Measurements from ENCODE around the gene LMAN1L.

DNA sequence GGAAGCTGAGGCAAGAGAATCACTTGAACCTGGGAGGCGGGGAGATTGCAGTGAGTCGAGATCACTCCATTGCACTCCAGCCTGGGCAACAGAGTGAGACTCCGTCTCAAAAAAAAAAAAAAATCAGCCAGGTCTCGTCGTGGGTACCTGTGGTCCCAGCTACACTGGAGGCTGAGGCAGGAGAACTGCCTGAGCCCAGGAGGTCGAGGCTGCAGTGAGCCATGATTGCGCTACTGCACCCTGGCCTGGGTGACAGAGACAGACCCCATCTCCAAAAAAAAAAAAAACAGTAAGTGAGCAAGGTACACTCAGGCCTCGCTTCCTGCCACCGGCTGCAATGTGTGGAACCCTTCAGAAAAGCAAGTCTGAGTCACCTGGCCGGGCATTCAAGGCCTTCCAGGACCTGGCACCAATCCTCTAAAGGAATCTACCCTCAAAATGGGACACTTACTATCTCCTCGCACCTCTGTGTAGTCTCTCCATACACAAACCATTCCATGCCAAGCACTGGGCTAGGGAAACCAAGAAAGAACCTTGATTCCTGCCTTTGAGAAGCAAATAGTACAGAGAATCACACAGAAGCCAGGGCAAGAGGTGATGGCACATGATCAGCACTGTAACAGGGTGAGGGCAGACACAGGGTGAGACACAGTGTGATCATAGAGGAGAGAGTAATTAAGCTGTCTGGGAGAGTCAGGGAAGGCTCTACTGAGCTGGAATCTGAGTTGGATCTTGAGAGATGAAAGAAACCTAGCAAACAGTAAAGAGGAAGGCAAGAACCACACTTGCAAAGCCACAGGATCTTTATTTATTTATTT, 50.8 kb downstream of the LMAN1L start:
- no peak for TF ChIP-seq EZH2phosphoT487 (IDR thresholded peaks at IDR 0.05; ENCODE audit: borderline replicate concordance, low read depth, low read length)
- TF ChIP-seq, protein P1, sequence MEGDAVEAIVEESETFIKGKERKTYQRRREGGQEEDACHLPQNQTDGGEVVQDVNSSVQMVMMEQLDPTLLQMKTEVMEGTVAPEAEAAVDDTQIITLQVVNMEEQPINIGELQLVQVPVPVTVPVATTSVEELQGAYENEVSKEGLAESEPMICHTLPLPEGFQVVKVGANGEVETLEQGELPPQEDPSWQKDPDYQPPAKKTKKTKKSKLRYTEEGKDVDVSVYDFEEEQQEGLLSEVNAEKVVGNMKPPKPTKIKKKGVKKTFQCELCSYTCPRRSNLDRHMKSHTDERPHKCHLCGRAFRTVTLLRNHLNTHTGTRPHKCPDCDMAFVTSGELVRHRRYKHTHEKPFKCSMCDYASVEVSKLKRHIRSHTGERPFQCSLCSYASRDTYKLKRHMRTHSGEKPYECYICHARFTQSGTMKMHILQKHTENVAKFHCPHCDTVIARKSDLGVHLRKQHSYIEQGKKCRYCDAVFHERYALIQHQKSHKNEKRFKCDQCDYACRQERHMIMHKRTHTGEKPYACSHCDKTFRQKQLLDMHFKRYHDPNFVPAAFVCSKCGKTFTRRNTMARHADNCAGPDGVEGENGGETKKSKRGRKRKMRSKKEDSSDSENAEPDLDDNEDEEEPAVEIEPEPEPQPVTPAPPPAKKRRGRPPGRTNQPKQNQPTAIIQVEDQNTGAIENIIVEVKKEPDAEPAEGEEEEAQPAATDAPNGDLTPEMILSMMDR (conservative IDR thresholded peaks at IDR 0.05; ENCODE audit: low read length) = no peak
